Suppressor macrophage treated with lipopolysaccharide for 1 hour (primary cell): Measurements from ENCODE around the gene SOWAHA.
A peak's percentile ranks its signal among the peaks of the same experiment; 100 is the strongest.

Experiments
- DNase-seq, 3 donors: peaks; one replicate each; pipeline ENCODE4 v3.0.0-alpha.2; 2020 to 2022

SOWAHA gene

DNA sequence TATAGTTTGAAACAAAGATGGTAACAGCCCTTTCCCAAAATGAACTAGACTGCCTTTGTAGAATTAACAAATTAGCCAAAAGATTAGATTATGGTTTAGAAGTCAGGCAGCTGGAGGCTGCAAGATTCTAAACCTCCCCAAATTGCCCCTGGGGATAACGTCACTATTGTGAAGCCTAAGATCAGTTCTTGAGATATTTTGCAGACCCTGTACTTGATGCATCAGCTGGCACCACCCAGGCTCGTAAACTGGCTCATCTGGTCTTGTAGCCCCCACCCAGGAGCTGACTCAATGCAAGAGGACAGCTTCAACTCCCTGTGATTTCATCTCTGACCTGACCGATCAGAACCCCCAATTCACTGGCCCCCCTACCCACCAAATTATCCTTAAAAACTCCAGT, 4.2 kb upstream of the SOWAHA start:
- no peak for DNase-seq

DNA sequence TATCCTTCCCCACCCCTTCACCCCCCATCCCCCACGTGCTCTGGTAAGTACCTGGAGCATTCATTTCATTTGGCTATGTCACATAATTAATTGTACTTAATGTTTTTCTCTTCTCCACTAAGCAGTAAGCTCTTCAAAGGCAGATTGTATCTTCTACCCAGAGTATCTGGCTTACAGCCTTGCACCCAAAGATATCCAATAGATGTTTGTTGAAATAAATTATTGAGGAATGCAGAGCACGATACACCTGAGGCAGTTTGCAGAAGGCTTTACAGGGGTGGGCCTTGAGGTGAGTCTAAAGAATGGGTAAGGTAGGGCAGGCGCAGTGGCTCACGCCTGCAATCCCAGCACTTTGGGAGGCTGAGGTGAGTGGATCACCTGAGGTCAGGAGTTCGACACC, 2.5 kb upstream of the SOWAHA start:
- DNase-seq: no peak

DNA sequence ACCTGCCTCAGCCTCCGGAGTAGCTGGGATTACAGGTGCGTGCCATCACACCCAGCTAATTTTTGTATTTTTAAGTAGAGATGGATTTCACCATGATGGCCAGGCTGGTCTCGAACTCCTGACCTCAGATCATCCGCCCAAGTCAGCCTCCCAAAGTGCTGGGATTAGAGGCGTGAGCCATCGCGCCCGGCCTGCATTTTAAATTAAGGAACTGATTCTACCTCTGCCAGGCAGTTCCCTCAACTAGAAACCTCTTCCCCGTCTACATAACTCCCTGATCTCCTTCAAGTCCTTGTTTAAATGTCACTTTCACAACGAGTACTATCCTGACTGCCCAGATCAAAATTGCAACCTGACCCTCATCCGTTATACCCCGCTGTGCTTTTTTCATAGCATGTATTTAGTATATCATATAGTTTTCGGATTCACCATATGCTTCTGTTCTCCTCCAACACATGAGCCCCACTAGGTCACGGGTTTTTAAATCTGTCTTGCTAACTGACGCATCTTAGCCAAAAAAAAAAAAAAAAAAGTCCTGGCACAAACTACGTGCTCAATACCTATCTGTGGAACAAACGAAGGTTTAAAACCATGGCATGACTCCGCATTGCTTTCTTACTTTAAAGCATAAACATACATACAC, 858 bp upstream of the SOWAHA start:
- DNase-seq: peak; percentile 50 to 59 (median 58)

DNA sequence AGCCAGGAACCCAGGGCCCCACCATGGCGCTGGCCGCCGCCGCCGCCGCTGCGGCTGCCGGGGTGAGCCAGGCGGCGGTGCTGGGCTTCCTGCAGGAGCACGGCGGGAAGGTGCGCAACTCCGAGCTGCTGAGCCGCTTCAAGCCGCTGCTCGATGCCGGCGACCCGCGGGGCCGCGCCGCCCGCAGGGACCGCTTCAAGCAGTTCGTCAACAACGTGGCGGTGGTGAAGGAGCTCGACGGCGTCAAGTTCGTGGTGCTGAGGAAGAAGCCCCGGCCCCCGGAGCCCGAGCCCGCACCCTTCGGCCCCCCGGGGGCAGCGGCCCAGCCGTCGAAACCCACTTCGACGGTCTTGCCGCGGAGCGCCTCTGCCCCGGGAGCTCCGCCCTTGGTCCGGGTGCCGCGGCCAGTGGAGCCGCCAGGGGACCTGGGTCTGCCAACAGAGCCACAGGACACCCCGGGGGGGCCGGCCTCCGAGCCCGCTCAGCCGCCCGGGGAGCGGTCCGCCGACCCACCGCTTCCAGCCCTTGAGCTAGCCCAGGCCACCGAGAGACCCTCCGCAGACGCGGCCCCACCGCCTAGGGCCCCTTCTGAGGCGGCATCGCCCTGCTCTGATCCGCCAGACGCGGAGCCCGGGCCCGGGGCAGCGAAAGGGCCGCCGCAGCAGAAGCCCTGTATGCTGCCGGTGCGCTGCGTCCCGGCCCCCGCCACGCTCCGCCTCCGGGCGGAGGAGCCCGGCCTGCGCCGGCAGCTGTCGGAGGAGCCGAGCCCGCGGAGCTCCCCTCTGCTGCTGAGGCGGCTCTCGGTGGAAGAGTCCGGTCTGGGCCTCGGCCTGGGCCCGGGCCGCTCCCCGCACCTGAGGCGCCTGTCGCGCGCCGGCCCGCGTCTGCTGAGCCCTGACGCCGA, 749 bp downstream of the SOWAHA start:
- no peak for DNase-seq

DNA sequence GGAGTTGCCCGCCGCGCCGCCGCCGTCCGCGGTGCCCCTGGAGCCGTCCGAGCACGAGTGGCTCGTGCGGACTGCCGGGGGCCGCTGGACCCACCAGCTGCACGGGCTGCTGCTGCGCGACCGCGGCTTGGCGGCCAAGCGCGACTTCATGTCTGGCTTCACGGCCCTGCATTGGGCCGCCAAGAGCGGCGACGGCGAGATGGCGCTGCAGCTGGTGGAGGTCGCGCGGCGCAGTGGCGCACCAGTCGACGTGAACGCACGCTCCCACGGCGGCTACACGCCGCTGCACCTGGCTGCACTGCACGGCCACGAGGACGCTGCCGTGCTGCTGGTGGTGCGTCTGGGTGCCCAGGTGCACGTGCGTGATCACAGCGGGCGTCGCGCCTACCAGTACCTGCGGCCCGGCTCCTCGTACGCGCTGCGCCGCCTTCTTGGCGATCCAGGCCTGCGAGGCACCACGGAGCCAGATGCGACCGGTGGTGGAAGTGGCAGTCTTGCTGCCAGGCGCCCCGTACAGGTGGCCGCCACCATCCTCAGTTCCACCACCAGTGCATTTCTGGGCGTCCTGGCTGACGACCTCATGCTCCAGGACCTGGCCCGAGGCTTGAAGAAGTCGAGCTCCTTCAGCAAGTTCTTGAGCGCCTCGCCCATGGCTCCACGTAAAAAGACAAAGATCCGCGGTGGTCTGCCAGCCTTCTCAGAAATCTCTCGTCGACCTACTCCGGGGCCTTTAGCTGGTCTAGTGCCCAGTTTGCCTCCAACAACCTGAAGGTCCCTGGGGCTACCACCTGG, 1.6 kb downstream of the SOWAHA start:
- DNase-seq: no peak

DNA sequence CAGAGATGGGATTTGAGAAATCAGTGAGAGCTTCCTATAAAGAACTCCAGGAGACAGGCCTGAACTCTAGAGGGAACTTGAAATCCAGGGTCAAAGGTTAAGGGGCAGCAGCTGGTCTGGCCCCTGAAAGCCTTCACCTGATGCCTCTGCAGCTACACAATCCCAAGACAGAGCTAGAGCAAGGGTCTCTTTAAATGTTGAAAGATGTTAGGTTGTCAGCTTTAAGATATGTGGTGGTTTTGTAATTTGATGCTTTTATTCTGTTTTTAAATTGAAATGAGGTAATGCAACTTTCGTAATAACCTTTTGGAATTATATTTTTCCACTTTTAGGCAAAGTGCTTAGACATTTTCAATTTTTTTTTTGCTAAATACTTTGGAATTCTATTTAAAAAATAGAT, 2.4 kb downstream of the SOWAHA start:
- no peak for DNase-seq

DNA sequence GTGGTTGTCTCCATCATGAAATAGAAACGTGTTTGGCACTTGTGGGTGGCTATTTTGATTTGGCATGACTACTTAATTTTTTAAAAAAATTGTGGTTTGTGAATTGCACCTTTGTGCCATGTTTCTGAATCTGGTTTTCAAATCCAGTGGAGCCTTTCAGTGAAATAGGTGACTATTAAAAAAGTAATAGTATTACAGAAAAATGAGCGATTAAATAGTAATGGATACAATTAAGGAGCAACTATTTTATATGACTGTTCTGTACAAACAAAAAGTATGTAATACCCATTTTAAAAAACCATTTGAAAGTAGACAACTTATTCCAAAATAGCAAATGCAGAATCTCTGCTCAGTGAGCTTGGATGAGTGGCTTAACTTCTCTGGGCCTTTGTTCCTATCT, 3.0 kb downstream of the SOWAHA start:
- DNase-seq: no peak

DNA sequence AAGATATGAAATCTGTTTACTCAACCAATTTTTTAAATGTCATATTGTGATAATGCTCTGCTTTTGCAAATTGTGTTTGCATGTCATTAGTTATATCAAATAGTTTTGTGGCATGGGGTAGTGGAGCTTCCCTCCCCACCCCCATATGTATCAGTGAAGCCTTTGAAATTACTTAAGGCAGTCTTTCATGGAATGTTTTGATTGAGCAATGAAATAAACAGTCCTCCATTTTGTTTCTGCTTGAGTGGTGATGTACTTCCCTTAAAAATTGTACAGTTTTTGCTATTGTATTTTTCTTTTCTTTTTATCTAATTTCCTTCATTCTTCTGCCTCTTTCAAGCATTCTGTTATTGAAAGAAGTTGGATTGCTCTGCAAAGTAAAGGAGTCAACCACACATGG, 3.5 kb downstream of the SOWAHA start:
- no peak for DNase-seq

DNA sequence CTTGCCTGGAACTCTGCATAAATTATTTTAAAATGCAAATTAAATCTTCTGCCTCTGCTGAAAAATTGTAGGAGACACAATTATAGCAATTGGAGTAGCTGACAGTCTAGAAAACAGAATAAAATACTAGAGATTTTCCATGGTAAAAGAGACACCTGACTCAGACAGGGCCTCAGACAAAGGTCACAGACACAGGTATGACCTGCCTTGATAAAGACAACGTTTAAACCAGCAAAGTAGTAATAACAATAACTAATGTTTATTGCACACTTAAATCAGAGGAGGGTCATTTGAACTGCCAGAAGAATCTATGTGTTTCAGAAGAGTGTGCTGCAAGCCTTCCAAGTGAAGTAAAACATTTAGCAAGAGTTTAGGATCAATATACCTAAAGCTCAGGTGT, 3.9 kb downstream of the SOWAHA start:
- DNase-seq: no peak

DNA sequence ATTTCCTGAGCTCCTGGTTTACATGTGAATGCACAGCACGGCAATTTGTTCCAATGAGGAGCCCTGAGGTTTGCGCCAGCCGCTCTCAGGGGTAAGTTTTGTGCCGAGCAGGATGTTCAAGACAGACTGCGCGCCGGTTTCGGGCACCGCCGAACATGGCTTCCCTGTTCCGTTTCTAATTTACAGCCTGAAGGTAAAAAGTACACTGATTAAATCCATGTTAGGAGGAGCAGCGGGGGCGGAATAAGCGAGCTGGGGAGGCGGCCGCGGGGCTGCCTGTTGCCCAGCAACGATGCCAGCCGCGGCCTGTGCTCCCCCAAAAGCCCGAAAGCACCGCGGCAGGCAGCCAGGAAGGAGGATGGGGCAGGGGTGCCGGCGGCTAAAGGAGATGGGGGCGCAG, 6.4 kb downstream of the SOWAHA start:
- DNase-seq: no peak

DNA sequence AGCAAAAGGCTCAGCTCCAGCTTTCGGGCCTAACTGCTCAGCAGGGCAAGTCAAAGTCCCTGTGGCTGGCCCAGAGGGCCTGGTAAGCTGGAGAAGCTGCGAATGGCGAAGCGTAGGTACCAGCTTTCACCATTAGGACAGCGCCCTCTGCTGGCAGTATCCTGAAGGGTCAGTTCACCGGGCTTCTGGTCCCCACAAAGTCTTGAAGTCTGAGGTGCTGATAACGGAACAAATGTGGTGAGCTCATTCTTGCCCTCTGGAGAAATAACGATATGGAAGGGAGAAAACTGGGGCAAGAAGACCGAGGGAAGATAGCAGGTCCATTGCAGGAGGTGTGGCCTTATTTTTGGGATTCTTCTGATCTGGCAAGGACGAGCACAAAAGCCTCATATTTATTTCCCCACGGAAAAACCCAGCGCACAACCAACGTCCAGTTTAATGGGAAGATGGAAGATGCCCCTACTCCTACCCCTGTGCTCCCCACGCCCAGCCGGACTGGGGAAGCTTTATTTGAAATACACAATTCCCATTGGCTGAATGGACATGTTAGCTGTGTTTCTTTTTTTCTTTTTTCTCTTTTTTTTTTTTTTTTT, 7.2 kb downstream of the SOWAHA start:
- peak; percentile 92 to 96 (median 95) for DNase-seq

DNA sequence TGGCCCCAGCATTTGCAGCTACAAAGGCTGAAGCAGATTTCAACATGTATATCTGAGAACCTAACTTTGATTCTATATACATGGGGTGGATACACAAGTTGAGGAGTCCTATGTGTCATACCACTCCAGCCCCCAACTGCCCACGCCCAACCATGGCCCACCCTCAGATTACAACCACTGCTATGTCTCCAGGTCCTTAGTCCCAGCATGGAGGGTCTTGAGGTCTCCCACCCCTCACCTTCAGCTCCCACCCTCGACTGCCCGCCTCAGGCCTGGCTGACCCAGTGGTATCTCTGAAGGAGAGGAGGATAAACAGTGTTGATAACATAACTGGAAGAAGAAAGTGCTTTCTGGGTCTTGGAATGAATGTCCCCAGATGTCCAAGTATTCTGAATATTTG, 8.2 kb downstream of the SOWAHA start:
- no peak for DNase-seq

DNA sequence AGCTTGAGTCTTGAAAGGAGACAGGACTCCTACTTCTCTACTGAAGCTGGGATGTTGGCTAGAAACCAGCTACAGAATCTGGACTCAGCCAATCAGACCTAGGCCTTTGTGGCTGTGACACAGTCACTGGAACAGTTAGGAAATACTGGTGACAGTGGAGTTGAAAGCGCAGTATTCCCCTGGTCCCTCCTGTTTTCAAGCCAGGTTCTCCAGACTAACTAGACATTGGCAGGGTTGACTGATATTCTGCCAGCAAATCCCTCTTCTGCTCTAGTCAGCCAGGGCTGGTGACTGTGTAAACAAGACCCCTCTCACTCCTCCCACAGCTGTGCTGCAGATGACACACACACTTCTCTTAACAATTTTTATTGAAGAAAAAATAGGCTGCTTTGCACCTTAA, 8.7 kb downstream of the SOWAHA start:
- no peak for DNase-seq

DNA sequence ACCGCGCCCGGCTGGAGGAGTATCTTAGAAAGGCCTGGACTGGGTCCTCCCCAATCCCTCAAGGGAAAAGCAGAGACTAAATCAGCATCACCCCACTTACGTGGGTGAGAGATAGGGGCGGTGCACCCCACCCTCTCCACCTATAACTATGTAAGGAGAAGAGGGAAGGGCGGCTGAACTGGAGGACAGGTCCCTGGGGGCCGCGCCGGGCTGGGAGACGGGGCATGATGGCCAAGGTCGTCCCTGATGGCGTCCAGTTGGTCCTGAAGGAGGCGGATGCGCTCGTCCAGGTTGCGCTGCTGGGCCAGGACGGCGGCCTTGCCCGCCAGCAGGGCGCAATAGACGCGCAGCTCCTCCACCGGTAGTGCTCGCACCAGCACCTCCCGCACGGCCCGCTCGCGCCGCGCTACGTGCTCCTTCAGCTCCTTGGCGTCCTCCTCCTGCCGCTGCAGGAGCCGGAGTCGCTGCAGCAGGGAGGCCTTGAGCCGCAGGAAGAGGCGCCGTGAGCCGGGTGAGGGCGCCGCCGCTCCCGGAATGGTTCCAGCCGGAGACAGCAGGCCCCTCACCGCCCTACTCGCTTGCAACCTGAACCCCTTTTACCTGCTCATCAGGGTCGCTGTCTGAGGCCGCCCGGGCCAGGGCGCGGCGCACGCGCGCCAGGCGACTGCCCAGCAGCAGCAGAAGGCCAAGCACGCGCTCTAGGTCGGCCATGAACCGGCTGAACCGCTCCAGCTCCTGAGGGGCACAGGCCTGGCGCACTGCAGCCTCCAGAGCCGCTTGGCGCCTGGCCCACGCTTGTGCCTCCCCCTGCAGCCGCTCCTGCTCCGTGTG, 9.8 kb downstream of the SOWAHA start:
- DNase-seq: no peak

DNA sequence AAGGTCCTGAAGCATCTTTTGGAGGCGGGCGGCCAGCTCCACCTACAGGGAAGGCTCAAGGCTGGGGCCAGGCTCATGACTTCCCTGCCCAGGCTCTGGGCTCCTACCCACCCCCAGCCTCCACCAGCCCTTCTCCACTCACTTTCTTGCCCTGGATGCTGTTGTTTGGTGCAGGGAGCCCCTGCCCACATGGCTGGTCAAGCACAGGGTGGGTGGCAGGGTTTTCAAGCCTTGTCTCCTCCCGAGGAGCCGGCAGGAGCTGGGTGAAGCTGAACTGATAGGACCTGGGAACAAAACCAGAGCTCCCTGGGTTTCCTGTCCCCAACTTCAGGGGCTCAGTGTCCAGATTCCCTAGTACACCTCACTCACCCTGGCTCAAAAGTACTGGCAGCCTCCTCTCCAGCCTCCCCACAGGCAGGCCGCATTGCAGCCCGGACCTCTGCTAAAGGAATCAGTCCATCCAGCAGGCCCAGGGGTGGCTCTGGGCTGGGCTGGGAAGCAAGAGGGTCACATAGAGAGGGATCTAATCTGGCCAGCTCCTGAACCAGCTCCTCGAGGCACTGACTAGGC, 10.5 kb downstream of the SOWAHA start:
- no peak for DNase-seq

DNA sequence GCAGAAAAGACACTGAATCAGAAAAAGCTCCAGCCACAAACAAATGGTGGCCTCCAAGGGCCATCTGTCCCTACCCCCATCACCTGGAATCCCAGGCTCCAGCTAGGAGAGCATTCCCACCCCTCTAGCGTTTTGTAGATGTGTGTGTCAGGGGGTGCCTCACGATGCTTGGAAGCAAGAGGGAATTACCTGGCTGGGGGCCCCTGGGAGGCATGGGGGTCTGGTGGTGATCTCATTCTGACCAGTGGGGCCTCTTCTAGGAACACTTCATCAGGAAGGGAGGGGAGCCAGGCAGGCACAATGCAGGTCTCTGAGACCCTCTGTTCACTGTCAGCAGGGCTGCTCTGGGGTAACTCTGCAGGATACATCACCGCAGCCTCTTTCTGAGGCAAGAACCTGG, 11.3 kb downstream of the SOWAHA start:
- DNase-seq: no peak

DNA sequence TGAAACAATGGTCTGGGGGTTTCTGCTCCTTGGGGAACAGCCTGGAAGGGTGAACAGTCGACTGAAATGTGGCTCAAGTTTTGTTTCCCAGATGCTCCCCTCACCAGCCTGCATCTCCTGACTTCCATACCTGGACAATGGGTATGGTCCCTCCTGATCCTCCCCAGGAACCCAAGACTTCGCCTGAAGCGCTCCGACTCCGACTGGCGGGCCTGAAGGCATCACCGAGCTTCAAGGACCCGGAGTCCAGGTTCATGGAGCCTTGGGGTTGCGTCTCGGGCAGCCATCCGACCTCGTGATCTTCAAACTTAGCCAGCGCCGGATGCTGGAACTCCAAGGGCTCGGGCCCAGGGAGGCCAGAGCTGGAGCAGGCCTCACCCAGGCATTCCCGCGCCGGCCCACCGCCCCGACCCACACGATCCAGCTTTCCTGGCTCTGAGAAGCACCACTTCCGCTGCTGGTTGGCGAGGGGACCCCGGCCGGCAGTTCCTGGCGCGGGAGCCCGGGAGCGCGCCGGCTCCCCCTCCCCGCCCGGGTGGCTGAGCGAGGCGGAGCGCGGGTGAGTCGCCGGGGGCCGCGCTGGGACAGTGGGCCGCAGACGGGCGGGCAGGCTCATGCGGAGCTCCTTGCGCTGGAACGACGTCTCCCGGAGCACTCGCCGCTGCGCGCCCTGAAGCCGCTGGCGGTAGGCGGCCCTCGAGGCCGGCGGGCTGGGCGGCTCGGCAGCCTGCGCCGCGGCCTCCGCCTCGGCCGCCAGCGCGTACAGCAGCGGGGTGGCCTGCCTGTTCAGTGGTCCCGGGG, 12.1 kb downstream of the SOWAHA start:
- DNase-seq: peak in 1 of 3 donors; percentile 42

DNA sequence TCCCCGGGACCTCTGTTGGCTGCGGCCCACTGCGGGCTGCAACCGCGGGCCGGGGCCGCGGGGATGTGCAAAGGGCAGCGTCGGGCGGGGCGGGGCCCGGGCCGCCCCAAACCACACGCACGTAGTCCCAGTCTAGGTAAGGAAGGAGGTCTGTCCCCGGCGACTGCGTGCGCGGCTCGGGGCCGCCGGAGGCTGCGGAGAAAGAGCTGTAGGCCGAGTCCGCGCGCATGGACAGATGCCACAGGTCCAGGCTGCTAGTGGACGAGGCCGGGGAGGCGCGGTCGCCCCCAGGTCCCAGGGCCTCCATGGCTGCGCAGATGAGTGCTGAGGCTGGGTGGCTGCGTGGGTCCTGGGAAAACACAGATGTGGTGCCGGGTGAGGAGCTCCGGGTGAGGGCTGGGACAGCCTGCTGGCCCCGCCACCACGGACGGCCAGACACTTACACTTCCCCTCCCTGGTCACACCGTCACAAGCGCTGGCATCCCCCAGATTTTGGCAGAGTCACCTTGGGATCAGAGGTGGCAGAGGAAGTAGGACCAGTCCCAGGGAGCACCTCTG, 12.8 kb downstream of the SOWAHA start:
- DNase-seq: no peak

DNA sequence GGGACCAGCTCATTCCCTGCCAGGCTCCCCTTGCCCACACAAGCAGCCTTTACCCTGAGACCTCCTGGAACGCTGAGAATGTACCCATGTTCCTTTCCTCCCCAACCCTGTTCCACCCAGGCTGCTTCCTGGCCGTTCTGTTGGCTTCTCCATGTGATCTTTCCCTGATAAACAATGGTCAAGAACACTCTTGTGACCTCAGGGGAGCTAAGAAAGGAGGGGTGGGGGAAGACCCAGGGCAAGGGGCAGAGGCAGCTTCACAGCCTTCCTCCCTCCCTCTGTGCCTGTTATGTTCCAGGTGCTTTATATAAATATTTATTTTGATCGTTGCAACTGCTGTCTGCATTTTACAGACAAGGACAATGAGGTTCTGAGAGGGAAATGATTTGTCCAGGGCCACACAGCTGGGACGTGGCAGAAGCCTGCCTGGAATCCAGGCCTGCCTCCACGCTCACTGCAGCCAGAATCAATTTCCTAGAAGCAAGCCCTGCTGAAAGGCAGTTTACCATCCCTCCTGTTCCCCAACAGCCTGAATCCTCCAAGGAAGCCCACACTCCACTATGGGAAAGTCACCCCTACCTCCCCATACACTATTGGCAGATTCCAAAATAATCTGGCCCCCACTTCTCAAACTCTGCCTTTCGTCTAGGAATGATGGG, 13.5 kb downstream of the SOWAHA start:
- DNase-seq: no peak
